Activated naive CD4-positive, alpha-beta T cell treated with Interleukin-2 at 50 U/mL for 16 hours (primary cell): ENCODE measurements around the gene SVIL.
"Not testable (repeated sequence)": the region's sequence is repeated elsewhere in the genome, so short reads cannot be mapped to it uniquely, and the experiment has no call there.

Source experiments
- DNase-seq: peaks from one replicate; pipeline ENCODE4 v3.0.0-alpha.2; 2020

Gene SVIL

DNA sequence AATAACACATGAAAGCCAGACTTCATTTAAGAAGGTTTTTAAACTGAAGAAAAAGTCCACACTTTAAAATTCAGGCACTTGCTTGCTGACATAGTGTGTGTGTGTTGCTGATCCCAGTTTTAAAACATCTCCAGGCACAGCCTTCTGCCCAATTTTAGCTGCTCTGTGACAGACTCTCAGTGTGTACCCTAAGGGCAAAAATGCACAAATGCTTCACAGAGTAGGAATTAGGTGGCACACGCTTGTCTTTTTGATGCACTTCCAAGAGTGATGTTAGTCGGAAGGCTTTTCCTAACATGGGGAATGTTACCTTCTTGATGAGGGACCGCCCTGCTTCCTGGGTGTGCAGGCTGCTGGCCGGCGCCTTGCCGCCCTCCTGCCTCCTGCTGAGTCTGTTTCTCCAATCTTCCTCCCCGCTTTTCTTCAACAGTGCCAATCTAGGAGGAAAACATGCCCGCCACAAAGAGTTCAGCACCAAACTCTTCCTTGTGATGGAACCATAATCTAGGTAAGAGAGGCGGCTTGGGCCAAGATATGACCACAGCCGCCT lies 122.3 kb downstream of the SVIL start:
- no peak for DNase-seq

DNA sequence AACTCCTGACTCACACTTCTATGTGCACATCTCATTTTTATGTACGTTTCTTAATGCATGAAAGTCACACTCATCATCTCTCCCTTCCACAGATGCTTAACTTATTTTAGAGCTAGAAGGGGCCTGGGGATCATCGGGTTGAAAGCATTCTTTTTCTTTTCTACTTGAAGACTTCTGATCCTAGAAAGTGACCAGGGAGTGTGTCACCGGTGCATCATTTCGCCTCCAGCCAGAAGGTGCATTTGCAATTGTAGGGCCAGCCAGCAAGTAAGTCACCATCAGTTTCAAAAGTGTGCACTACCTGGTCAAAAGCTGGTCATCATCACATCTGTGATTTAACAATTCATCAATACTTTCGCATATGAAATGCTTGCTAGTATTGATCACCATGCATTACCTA lies 123.0 kb downstream of the SVIL start:
- DNase-seq = not testable (repeated sequence)

DNA sequence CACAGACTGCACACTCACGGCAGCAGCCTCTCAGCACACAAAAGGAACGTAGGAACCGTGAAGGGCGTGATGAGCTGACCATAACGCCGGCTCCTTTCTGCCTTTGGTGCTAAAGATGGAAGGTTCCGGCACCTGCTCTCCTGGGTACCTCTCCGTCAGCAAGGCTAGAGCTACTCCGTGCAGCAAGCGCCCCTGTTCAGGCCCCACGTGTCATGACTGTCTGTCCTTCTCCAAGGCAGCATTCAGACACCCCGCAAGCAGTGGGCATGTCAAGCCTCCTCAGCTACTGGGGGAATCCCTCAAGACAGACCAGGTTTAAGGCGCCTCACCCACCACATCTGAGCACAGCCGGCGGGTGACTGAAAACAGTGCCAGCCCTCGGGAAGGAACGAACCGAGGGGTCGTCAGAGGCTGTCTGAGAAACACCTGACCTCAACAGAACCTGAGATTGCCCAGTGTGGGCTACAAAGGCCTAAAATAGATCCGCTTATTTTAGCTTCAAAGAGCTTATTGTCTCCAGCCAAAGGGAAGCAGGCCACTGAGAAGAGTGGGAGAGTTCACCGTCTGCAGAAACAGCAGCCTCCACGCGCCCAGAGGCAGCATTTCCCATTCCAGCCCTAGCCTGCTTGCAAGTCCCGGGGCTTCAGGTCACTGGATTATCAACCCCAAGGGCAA lies 124.2 kb downstream of the SVIL start:
- not testable (repeated sequence) for DNase-seq

DNA sequence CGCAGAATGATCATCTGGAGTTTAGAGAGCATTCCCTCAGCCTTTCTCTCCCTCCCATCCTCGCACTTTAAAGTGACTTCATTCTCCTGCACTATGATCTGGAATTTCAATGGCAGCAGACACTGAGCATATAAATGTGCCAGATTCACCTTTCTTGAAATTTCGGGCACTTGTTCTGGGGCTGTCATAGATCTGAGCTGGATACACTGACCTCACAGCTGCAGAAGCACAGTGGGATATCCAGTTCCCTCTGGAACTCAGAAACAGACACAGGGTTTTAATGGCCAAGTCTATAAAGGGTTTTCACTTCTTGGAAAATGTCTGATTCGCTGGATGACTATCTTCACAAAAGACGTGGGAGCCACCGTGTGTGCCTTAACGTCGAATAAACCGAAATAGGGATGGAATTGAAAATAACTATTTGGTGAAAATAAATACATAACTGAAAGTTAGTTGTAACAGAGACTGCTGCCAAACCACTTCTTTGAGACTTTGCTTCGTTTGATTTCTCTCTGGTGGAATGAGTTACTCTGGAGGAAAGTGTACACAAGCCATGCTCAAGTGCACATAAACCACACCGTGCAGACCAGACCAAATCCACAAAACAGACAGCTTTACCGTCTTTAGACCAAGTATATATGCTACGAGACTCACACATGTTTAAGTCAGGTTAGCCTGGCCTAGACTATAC lies 126.1 kb downstream of the SVIL start:
- DNase-seq = no peak

DNA sequence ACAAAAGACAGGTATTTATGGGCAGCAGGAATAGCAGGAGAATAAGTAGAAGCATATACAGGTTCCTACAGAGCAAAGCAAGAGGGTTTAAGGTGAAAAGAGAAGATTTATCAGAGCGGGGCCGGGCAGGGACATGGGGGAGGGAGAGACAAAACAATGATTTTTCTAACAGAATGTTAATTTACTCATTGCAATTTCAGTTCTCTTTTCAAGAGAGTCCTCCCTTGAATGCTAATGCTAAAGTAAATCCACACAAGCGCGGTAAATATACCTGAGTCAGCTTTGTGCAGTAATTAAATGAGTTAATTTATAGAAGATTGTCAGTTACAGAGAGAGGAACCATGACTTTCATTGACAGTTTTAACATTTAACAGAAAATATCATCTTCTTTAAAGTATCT lies 127.0 kb downstream of the SVIL start:
- DNase-seq = not testable (repeated sequence)

DNA sequence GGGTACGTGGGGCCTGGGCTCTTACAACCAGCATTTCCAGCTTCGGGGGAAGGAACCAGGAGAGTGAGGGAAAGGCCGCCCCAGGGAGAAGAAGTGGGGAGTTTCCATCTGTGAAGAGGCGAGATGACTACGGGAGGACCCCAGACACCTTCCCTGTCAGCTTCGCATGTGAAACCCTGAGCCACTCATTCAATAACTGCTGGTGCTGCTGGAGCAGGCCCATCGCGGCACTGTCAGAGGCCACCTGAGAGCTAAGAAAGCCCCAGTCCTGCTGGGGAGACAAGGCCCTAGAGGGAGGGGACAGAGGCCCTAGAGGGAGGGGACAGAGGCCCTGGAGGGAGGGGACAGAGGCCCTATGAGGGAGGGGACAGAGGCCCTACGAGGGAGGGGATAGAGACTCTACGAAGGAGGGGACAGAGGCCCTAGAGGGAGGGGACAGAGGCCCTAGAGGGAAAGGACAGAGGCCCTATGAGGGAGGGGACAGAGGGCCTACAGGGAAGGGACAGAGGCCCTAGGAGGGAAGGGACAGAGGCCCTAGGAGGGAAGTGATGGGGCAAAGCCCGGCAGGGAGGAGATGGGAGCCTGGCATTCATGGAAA lies 128.3 kb downstream of the SVIL start:
- not testable (repeated sequence) for DNase-seq

DNA sequence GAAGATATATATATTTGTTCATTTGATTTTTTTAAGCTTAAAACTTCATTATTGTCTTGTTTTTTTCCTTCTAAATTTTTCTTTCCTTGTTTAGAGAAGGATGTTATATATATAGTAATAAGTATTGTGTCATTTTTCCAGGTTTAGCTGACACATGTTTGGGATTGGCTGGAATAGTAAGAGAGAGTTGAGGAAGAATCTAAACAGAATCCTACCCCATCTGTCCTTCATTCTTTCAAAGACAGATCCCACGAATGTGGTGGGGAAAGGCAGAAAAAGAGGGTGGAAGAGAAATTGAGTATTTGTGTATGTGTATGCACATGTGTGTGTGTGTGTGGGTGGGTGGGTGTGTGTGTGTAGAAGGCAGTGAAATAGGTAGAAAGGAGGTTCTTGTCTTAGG lies 132.4 kb downstream of the SVIL start:
- DNase-seq = no peak

DNA sequence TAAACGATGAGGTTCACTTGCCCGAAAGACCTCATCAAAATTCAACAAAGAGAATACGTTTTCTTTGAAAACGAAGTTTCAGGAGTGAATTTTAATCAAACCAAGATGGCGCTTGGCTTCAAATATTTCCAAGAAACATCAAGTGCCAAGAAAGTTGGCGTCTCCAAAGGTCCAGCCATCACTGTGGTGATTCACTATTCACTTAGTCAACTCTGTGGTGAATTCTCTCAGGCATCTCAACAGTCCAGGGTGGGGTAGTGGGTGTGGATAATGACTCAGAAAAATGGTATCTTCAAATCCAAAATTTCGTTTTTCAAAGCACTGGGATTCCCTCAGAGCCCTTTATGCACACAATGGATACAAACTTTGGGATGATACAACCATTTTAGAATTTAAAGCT lies 133.1 kb downstream of the SVIL start:
- no peak for DNase-seq

DNA sequence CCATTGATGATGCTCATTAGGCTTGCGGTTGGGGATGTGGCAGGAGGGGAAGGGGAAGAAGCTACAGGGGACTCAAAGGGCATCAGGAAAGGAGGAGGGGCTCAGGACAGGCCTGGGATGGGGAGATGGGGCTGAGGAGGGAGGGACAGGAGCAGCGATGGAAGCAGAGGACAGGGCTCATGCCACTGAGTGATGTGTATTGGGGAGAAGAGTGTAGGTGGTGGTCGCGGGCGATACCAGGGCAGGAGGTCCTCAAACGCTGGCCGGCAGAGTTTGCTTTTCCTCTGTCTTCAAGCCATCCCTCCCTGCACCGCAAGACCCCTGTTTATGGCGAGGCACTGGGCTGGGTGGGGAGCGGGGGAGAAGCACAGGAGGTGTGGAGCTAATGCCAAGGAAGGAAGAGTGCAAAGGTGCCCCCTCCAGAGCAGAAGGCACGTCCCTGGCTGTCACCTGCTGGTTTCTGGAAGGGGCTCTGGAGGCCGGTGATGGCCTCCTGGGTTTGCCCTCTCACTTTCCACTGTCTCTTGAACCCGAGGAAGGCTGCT lies 134.7 kb downstream of the SVIL start:
- no peak for DNase-seq

DNA sequence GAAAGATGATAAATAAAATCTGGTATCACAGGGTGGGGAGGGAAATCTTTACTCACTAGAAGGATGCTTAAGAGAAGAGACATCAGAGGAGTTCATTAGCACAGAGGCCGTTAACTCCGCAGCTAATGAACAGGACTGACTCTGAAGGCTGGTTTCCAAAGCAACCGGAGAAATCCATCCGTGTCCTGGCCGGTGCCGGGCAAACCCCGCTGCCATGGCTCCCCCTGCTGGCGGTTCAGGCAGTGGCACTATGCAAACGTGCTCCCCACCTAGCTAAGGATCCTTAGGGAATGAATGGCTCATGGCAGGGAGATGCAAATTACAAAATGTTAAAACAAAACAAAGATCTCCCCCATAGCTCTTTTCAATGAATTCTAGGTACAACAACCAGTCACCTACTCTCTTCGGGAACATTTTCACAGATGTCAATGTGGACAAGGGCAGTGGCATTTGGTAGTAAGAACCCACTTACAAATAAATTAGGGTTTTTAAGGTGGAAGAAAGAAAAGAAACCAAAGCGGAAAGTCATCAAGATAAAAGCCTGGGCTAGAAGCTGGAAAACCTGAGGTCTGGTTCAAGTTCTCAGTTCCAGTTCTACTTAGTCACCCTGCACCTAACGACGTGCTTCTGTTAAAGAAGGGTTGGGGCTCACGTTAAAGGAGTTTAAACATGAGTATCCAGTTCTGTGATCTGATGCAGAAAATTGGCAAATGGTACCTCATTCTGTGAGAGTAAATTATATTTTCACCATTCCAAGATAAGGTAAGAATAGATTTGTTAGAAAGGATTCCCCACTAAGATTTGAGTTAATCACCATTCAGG lies 138.2 kb downstream of the SVIL start:
- peak; percentile 65 for DNase-seq

DNA sequence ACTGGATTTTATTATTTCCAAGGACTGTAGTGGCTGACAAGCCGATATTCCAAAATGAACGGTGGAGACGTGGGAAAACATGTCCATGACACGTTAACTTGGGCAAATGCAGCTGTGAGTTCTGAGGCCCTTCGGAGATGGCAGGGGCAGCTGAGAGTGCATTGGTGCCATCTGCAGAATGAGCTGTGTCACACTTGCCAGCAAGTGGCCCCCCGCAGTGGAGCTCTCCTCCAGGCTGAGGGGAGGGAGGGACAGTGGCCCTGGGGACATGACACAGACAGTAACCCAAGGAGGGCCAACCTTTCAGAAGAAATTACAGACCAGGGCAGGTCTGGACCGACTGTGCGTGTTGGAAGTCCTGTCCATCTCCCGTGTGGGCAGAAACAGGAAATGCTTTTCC lies 139.4 kb downstream of the SVIL start:
- no peak for DNase-seq

DNA sequence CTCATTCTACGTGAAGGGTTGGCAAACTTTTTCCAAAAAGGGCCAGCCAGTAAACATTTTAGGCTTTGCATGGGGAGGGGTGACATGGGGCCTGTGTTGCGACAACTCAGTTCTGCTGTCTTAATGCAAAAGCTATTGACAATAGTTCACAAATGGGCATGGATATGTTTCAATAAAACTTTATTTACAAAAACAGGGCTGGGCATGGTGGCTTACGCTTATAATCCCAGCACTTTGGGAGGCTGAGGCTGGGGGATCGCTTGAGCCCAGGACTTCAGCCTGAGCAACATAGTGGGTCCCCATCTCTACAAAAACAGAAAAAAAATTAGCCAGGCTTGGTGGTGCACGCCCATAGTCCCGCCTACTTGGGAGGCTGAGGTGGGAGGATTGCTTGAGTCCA lies 141.1 kb downstream of the SVIL start:
- DNase-seq = no peak

DNA sequence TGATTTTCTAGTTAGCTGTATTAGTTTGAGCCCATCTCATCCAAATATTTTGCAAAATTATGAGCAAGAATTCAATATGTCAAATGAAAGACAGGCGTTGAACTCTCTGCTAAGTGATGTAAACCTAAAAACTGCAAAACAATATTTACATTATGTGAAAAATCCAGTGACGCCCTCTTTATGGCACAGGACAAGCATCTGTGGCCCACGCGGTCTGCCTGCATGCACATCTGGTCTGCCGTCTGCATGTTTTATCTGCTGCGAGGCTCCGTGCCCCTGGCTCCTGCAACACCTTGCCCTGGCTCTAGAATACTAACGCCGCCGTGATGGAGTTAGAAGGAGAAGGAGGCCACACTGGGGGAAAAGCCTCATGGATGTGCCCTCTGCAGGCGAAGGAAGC lies 142.0 kb downstream of the SVIL start:
- DNase-seq = no peak

DNA sequence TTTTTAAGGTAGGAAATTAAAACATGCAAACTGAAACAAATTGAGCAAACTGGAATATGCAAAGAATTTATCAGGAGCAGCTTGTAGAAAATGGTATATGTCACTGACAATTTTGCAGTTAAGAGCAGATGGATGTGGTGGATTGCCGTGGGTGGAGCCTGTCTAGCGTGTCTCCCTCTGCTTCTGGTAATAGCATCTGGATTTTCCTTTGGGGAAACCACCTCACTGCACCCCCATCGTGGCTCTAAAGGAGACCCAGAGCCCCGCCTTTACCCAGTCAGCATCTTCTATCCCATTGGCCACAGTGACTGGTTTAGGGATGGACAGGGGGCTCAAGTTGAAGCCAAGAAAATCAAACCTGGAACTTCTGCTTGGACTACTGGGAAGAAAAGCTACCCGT lies 142.9 kb downstream of the SVIL start:
- no peak for DNase-seq

DNA sequence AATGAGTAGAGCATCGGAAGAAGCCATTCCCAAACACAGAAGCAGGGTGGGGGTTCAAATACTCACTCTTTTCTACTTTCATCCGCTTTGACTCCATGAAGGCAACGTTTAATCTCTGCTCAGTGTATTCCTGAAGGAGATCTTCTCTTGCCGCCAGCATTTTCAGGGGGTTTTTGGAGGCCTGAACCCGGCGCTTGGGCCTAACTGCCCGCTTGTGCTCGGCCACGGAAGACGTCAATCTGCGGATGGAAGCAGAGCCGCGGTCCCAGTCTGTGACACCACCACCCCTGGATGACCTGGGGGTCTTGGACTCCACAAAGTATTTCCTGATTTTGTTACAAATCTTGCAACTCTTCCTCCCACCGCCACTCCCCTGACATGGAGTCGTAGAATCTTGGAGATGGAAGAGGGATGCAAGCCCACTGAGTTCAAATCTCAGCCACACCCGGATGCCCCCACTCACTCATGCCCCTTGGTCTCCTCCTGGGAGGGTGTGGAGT lies 143.9 kb downstream of the SVIL start:
- DNase-seq = not testable (repeated sequence)

DNA sequence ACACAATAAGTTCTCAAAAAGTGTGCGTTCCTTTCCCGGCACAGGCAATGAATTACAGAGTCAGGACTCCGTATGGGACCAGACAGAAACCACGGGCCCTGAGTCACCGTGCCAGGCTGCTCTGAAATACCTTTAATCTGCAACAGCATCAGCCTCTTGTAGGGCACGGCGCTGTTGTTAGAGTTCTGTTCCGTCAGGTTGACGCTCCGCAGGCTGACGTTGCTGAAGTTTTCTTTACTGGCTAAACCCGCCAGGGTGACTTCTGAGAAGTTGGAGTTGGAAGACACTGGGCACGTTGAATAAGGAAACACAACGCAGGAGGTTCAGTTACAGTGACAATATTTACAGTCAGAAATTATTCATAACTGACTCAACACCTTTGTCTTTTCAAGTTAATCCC lies 146.3 kb downstream of the SVIL start:
- DNase-seq = not testable (repeated sequence)

DNA sequence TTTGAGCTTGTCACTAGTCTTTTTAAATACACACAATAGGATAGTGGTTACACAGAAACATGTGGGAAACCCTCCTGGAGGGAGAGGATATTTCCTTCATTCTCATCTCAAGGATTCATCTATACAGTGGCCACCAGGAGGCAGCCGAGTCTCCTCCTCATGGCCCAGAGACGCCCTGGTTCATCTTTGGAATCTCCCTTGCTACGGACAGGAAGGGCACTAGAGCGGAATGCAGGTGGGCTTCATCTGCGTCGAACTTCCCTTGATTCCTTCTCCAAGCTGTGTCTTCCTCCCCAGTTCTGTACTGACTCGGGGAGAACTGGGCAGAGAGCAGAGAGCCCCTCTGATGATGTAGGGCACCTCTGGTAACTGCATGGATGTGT lies 146.9 kb downstream of the SVIL start:
- DNase-seq = not testable (repeated sequence)

DNA sequence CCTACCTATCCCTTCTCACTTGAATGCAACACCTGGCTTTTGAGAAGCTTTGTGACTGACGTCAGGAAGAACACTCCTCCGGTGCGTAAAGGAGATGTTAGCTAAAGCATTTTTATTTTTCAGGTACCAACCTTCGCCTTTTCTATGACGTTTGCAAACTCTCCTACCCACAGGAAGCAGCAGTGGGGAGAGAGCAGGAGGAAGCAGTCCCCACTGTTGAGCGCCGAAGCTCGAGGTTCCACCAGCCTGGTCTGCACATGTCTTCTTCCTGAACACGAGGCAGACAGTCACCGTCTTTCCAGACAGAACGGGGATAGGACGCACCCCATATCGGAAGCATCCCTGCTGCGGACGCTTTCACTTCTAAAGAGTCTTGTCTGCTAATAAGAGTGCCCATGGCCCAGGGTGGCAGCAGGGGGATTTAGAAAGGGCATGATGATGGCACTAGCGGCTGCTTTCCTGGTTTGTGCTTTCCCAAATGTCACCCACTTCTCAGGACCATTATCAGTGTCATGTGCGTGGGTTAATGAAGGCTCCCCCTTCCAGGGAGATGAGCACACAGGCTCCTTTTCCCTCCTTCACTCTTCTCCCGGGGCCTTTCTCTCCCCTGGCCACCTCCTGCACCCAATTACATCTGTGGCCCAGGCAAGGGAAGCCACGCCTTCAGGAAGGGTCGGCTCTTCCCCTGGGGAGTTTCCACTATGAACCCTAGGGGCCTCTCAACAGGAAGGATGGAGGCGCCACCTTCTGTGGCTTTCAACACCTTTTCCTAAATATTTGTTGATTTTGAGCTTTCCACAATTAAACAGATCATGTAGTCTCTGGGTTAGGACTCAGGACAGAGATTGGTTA lies 147.5 kb downstream of the SVIL start:
- not testable (repeated sequence) for DNase-seq

DNA sequence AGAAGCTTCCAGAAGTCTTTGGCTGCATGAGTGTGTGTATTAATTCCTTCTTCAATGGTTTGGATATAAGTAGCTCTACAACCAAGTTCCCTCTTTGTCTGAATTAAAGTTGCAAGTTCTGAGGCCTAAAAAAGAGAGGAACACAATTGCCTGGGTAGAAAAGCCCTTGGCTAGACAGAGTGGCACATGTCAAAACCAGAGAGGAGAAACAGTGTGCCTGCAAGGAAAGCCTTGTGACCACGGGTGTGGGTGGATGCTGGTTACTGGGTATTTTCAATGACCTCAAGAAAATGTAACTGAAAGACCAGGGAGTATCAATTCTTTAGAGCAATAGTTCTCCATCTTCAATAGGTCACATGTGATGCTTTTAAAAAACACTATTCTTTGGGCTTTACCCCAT lies 148.3 kb downstream of the SVIL start:
- no peak for DNase-seq

DNA sequence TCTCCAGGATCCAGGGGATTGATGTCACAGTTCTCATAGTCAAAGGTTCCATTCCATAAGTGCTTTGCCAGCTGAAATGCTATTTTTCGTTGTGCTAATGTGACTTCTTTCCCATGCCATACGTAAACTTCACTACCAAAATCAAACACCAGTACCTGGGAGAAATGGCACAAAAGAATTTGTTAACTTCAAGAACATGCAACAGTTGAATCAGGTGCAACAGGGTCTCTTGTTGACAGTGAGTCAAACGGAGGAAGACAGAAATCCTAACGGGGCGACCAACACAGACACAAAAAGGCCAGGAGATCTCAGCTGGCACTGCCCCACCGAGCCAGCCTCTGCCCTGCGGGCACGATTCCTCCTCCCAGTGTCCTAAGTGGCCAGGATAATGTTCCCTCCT lies 150.1 kb downstream of the SVIL start:
- DNase-seq = not testable (repeated sequence)

DNA sequence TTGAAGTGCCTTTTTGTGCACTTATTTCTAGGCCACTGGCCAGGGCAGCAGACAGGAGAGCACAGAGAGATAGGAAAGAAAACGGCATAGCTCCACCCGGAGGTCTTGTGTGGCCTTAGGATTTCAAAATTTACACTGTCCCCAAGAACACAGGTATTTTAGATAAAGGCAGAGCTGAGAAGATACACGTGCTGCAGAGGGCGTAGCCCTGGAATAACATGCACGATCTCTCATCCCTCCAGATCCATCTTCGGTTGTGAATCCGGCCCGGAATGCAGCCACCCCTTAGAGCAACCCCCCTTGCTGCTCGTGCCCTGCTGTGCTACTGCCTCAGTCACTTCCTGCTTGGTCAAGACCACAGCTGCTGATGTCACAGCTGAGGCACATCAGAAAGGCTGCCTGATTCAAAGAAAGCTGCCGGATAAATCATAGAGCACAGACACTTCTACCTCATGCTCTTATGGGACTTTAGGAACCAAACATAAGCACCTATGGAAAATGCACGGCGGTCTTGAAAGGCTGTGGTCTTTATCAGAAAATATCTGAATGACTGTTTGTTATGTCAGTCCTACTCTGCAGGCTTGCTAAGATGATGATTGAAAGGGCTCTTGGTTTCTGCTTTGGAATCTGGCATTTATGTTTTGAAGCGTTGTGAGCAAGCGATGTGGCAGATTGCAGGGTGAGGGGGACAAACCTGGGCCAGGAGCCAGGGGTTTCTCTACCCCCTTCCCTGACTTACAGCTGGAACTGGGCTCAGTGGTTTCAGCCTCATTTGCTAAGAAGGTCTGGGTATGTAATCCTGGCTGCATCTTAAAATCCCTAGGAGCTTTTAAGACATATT lies 152.0 kb downstream of the SVIL start:
- no peak for DNase-seq
